ENCODE data around the gene PARVA. TPM values are rescaled to one million over a fixed set of nuclear protein-coding genes. Genes with fewer than 3 reads are reported as not detected.

Gene PARVA
- total RNA-seq, 4 donors from 2014 or later = 167 to 245 (median 240) TPM

DNA sequence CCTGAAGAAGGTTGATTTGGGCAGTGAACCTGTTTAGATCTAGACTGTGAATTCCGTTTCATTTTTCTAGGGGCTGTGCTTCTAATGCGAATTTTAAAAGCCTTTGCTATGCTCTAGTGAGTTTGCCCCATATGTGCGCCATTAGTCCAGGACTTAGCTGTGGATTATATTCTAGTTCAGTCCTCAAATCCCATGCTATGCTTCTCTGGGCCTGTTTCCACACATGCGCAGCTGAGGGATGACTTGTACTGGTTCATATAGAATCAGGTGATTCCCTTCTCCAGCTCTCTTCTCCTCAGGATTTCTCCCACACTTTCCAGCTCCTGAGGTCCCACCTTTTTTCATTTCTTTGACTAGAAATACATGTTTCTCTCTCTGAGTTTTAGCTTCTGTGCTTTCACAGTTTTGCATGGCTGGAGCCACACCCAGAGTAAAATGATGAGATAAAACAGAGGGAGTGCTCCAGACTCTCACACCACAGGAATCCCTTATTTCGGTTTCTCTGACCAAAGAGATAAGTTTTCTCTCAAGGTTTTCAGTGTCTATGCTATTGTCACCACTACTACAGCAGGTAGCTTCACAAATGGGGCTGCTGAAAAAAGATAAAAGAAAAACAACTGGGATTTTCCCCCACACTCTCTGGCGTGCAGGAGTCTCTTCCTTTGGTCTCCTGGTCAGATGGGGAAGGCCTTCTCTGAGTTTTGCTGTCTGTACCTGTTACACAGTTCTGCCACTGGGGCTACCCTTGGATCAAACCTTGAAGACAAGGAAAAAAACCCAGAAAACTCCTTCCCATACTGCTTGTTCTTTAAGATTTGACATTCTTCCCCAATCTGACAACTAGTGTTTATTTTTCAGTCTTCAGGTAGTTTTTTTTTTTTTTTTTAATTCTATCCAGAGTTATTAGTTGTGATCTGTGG lies 200.6 kb downstream of the PARVA start:
- TF ChIP-seq, protein P1, sequence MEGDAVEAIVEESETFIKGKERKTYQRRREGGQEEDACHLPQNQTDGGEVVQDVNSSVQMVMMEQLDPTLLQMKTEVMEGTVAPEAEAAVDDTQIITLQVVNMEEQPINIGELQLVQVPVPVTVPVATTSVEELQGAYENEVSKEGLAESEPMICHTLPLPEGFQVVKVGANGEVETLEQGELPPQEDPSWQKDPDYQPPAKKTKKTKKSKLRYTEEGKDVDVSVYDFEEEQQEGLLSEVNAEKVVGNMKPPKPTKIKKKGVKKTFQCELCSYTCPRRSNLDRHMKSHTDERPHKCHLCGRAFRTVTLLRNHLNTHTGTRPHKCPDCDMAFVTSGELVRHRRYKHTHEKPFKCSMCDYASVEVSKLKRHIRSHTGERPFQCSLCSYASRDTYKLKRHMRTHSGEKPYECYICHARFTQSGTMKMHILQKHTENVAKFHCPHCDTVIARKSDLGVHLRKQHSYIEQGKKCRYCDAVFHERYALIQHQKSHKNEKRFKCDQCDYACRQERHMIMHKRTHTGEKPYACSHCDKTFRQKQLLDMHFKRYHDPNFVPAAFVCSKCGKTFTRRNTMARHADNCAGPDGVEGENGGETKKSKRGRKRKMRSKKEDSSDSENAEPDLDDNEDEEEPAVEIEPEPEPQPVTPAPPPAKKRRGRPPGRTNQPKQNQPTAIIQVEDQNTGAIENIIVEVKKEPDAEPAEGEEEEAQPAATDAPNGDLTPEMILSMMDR (IDR thresholded peaks at IDR 0.05) = peak in 1 of 4 experiments; percentile 10
- TF ChIP-seq POLR2A (IDR thresholded peaks at IDR 0.05) (no peak), EP300 (IDR thresholded peaks at IDR 0.05) (no peak), POLR2AphosphoS5 (IDR thresholded peaks at IDR 0.05) (no peak)
- WGBS, 2 donors (ENCODE audit: low coverage in 1 of 2) = 84 to 87% methylated on average over 5 to 6 of the region's 6 CpGs

DNA sequence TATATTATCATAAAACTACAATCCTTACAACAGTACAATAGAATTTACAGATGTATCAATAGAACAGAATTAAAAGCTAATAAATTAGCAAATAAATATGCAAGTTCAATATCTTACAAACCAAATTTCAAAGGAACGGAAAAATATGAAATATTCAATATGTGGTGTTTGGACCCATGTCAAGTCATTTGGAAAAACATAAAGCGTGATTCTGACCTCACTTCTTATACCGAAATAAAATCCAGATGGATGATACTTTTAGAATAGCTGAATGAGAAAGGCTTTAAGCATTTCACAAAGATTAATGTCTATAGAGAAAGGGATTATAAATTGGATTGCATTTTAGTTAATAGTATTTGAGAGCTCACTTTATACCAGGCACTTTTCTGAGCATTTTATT lies 204.0 kb downstream of the PARVA start:
- no peaks in the 10 kb centered on the region for H3K9me3 ChIP-seq
- TF ChIP-seq EP300 (IDR thresholded peaks at IDR 0.05) (no peak), POLR2AphosphoS5 (IDR thresholded peaks at IDR 0.05) (no peak)
- ATAC-seq = no peak

More for the DNA sequence above, 200.6 kb downstream of the PARVA start:
- Histone ChIP-seq H3K4me3 (no peak overlapping the region), H3K36me3 (no peaks in the 10 kb centered on the region), H3K27ac (no peak overlapping the region), H3K27me3 (no peaks in the 10 kb centered on the region), H3K4me1 (no peaks in the 10 kb centered on the region), H3K9me3 (no peaks in the 10 kb centered on the region)
- no peak for ATAC-seq

DNA sequence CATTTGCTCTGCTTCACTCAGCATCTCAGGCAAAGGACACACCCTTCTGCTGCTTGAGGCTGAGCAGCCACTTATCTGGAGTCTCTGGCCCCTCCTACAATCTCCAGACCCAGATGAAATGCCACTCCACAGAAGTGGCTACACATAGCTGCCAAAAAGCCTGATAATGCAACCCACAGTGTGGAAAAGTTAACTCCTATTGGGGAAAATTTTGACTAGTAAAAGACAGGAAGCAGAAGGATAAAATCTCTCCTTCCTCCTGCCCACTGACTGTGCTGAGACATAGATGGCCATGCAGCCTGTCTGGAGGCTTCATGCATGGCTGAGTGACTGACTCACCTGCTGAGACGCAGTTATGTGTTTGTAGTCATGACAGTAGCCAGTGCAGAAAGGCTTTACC lies 204.6 kb downstream of the PARVA start:
- H3K9me3 ChIP-seq = no peaks in the 10 kb centered on the region
- H3K4me3 ChIP-seq = no peak overlapping the region
- WGBS, 2 donors (ENCODE audit: low coverage in 1 of 2) = 36% methylated on average over 1 of the region's 1 CpG; no CpG with 5 or more reads in 1 of the 2 donors
- H3K27ac ChIP-seq = no peak overlapping the region
- TF ChIP-seq, protein P1 (IDR thresholded peaks at IDR 0.05) = no peak
- TF ChIP-seq POLR2AphosphoS5 (IDR thresholded peaks at IDR 0.05) = no peak
- no peak for TF ChIP-seq POLR2A (IDR thresholded peaks at IDR 0.05)
- TF ChIP-seq EP300 (IDR thresholded peaks at IDR 0.05) = no peak
- H3K4me1 ChIP-seq = peaks cover 0 to 16% (median 4%) of the 10 kb centered on the region in 3 donors
- H3K36me3 ChIP-seq = no peaks in the 10 kb centered on the region
- H3K27me3 ChIP-seq = no peaks in the 10 kb centered on the region
- ATAC-seq = no peak

More for the DNA sequence above, 204.0 kb downstream of the PARVA start:
- Histone ChIP-seq H3K4me1 (peaks cover 0 to 13% (median 4%) of the 10 kb centered on the region in 3 donors), H3K27me3 (no peaks in the 10 kb centered on the region), H3K27ac (no peak overlapping the region), H3K36me3 (no peaks in the 10 kb centered on the region), H3K4me3 (no peak overlapping the region)
- WGBS, 2 donors (ENCODE audit: low coverage in 1 of 2) = 76 to 84% methylated on average over 3 of the region's 3 CpGs

All from gastroesophageal sphincter (tissue), 4 donors.